Stimulated activated CD8-positive, alpha-beta memory T cell treated with anti-CD3 and anti-CD28 coated beads, Interleukin-7, amount 100 ng/mL, for 1 hour (primary cell): Measurements from ENCODE around the gene TRIP6.
A peak's percentile ranks its signal among the peaks of the same experiment; 100 is the strongest.

Experiments
- DNase-seq, 2 donors: peaks; one replicate each; pipeline ENCODE4 v3.0.0-alpha.2; 2020; ENCODE audit warnings: low read depth in 2 of 2

Gene TRIP6

GRCh38 chr7:100873599-100874299 is 6.6 kb downstream of the TRIP6 start:
- DNase-seq, result no peak

- no peak for DNase-seq
Observed at GRCh38 chr7:100874300-100874576, 7.1 kb downstream of the TRIP6 start.

- DNase-seq, result peak; percentile 95 to 97
Observed at GRCh38 chr7:100874577-100875355, 7.6 kb downstream of the TRIP6 start, which contains the start of gene SRRT. Gene SRRT, plus strand, starts transcription at chr7:100875103. Its CDS starts 488 bp downstream, at chr7:100875591.

GRCh38 chr7:100875356-100875751 is 8.2 kb downstream of the TRIP6 start:
- DNase-seq, result no peak

GRCh38 chr7:100878013-100878412 is 10.8 kb downstream of the TRIP6 start:
- no peak for DNase-seq

- DNase-seq, result no peak
Observed at GRCh38 chr7:100878685-100879084, 11.5 kb downstream of the TRIP6 start.

GRCh38 chr7:100879685-100880261 is 12.6 kb downstream of the TRIP6 start:
- DNase-seq, result no peak

- DNase-seq, result no peak
Observed at GRCh38 chr7:100880645-100881044, 13.5 kb downstream of the TRIP6 start.

- no peak for DNase-seq
Observed at GRCh38 chr7:100881136-100881535, 13.9 kb downstream of the TRIP6 start.

GRCh38 chr7:100882201-100882600 is 15.0 kb downstream of the TRIP6 start:
- no peak for DNase-seq

- DNase-seq, result no peak
Observed at GRCh38 chr7:100882785-100883526, 15.8 kb downstream of the TRIP6 start.

GRCh38 chr7:100884736-100885439 is 17.7 kb downstream of the TRIP6 start:
- no peak for DNase-seq

- DNase-seq, result no peak
Observed at GRCh38 chr7:100885440-100886141, 18.4 kb downstream of the TRIP6 start.

- DNase-seq, result no peak
Observed at GRCh38 chr7:100886142-100886935, 19.2 kb downstream of the TRIP6 start.

- DNase-seq, result no peak
Observed at GRCh38 chr7:100886936-100887515, 19.8 kb downstream of the TRIP6 start.

- DNase-seq, result no peak
Observed at GRCh38 chr7:100887516-100888290, 20.5 kb downstream of the TRIP6 start.

- DNase-seq, result no peak
Observed at GRCh38 chr7:100888291-100888987, 21.3 kb downstream of the TRIP6 start.

- no peak for DNase-seq
Observed at GRCh38 chr7:100888988-100889750, 22.0 kb downstream of the TRIP6 start, which contains the start of gene UFSP1. Gene UFSP1, minus strand, starts transcription at chr7:100889715. Its CDS starts 444 bp downstream, at chr7:100889271.
